Measurements from ENCODE around the gene TMEM35B.
"Not testable (repeated sequence)": the region's sequence is repeated elsewhere in the genome, so short reads cannot be mapped to it uniquely, and the experiment has no call there.

Gene TMEM35B

GRCh38 chr1:34984793-34985608 is at the start of gene TMEM35B:
Gene TMEM35B, minus strand, starts transcription at chr1:34985347. Its CDS starts 42 bp downstream, at chr1:34985305.
- DNase-seq: peak; percentile 73

- no peak for DNase-seq
These were observed 48.2 kb upstream of the TMEM35B start for GRCh38 chr1:35033346-35033745.

GRCh38 chr1:35032384-35032739 is 47.2 kb upstream of the TMEM35B start:
- no peak for DNase-seq

GRCh38 chr1:35030756-35031446 is 45.8 kb upstream of the TMEM35B start:
- peak; percentile 46 for DNase-seq

- DNase-seq: no peak
These were observed 45.2 kb upstream of the TMEM35B start for GRCh38 chr1:35030338-35030737.

- no peak for DNase-seq
These were observed 44.6 kb upstream of the TMEM35B start for GRCh38 chr1:35029761-35030160.

- DNase-seq: no peak
These were observed 31.3 kb upstream of the TMEM35B start for GRCh38 chr1:35016406-35016805.

- no peak for DNase-seq
These were observed 29.3 kb upstream of the TMEM35B start for GRCh38 chr1:35014486-35014885.

GRCh38 chr1:35005711-35006110 is 20.6 kb upstream of the TMEM35B start:
- no peak for DNase-seq

GRCh38 chr1:35001743-35002142 is 16.6 kb upstream of the TMEM35B start:
- no peak for DNase-seq

- no peak for DNase-seq
These were observed 9.7 kb upstream of the TMEM35B start for GRCh38 chr1:34994878-34995277.

- DNase-seq: no peak
These were observed 3.4 kb upstream of the TMEM35B start for GRCh38 chr1:34988581-34988980.

GRCh38 chr1:34988147-34988546 is 3.0 kb upstream of the TMEM35B start:
- no peak for DNase-seq

GRCh38 chr1:34987018-34987417 is 1.9 kb upstream of the TMEM35B start:
- DNase-seq: no peak

- DNase-seq: not testable (repeated sequence)
These were observed 410 bp upstream of the TMEM35B start for GRCh38 chr1:34985609-34985904.

GRCh38 chr1:34984435-34984792 is 733 bp downstream of the TMEM35B start:
- DNase-seq: no peak

GRCh38 chr1:34983700-34984355 is 1.3 kb downstream of the TMEM35B start:
- DNase-seq: no peak

GRCh38 chr1:34982820-34983376 is 2.2 kb downstream of the TMEM35B start:
- no peak for DNase-seq

- DNase-seq: no peak
These were observed 4.4 kb downstream of the TMEM35B start for GRCh38 chr1:34980715-34981114.

- no peak for DNase-seq
These were observed 6.2 kb downstream of the TMEM35B start for GRCh38 chr1:34978921-34979320.

- no peak for DNase-seq
These were observed 7.3 kb downstream of the TMEM35B start for GRCh38 chr1:34977858-34978257.

GRCh38 chr1:34977210-34977471 is 8.0 kb downstream of the TMEM35B start:
- no peak for DNase-seq

GRCh38 chr1:34976384-34977209 is 8.6 kb downstream of the TMEM35B start:
- no peak for DNase-seq
